GM23248 (cell line): Measurements from ENCODE around the gene KAZALD1.

Experiments
- EZH2 ChIP-seq: fragments of 200-600 bp; sonication (generic); IDR thresholded peaks from 2 replicates; pipeline ENCODE4 v1.6.1; 2018; ENCODE audit warnings: antibody characterized with exemption, mild to moderate bottlenecking; ENCODE audit not compliant: insufficient read depth, poor library complexity, severe bottlenecking
- EZH2phosphoT487 ChIP-seq: fragments of 200-600 bp; sonication (generic); IDR thresholded peaks from 2 replicates; pipeline ENCODE4 v1.6.1; 2018; ENCODE audit warnings: antibody characterized with exemption, moderate library complexity, mild to moderate bottlenecking, low read depth; ENCODE audit not compliant: insufficient read depth

- TF ChIP-seq EZH2 (no peak), EZH2phosphoT487 (no peak)
Measured at GRCh38 chr10:101054876-101055275, 6.9 kb upstream of the KAZALD1 start.
